HepG2 (cell line): ENCODE results near the gene CCL22. TPM values are rescaled to one million over a fixed set of nuclear protein-coding genes. Genes with fewer than 3 reads are reported as not detected.

ENCODE experiments used
- KLF12 ChIP-seq: sonication (generic); formaldehyde crosslinking; IDR thresholded peaks from 2 replicates; pipeline ENCODE4 v1.4.0; 2020; ENCODE audit warnings: missing genetic modification reagents, borderline replicate concordance
- LBX2 ChIP-seq: sonication (generic); formaldehyde crosslinking; IDR thresholded peaks from 2 replicates; pipeline ENCODE4 v1.5.0; 2020; ENCODE audit warnings: missing genetic modification reagents, mild to moderate bottlenecking, borderline replicate concordance
- MBNL3 ChIP-seq: fragments of 250-450 bp; sonication (Bioruptor Pico); conservative IDR thresholded peaks from 2 replicates; pipeline ENCODE4 v1.8.0; 2022; ENCODE audit warnings: mild to moderate bottlenecking, inconsistent platforms
- NFAT5 ChIP-seq: sonication (generic); formaldehyde crosslinking; IDR thresholded peaks from 2 replicates; pipeline ENCODE4 v1.4.0; 2020; ENCODE audit warnings: missing genetic modification reagents
- POGZ ChIP-seq: sonication (generic); formaldehyde crosslinking; IDR thresholded peaks from 2 replicates; pipeline ENCODE4 v1.4.0; 2020; ENCODE audit warnings: mild to moderate bottlenecking, missing genetic modification reagents
- THAP11 ChIP-seq: IDR thresholded peaks from 2 replicates; pipeline ENCODE4 v1.6.1; 2016; ENCODE audit warnings: missing biosample characterization, missing genetic modification reagents
- ZBTB21 ChIP-seq: sonication (generic); formaldehyde crosslinking; IDR thresholded peaks from 2 replicates; pipeline ENCODE4 v1.4.0; 2020; ENCODE audit warnings: missing genetic modification reagents
- ZNF549 ChIP-seq: sonication (generic); formaldehyde crosslinking; IDR thresholded peaks from 2 replicates; pipeline ENCODE4 v1.5.0; 2020; ENCODE audit warnings: missing genetic modification reagents
- ZZZ3 ChIP-seq: sonication (generic); formaldehyde crosslinking; IDR thresholded peaks from 2 replicates; pipeline ENCODE4 v1.4.0; 2020; ENCODE audit warnings: missing genetic modification reagents, mild to moderate bottlenecking, borderline replicate concordance
- polyA plus RNA-seq, 8 experiments: library from polyadenylated mRNA; depleted of rRNA in 3 of 8; stranded (reverse) in 7 of 8; unstranded in 1 of 8; fragments of >200 nt; fragmentation: Illumina TruSeq in 4 of 8; extraction: Trizol in 4 of 8; gene quantifications; 2 replicates each; pipeline versions ENCODE4 v1.2.1 to v1.2.3, GENCODE V29; 2011 to 2016; ENCODE audit warnings: low read depth in 4 of 8, missing spikeins in 1 of 8, mixed read lengths in 1 of 8; ENCODE audit not compliant: insufficient read depth in 1 of 8
- total RNA-seq, 5 experiments: library from RNA; depleted of rRNA; stranded (reverse); fragments of >200 nt; fragmentation: Illumina TruSeq; extraction: Trizol; gene quantifications; 2 replicates each; pipeline ENCODE4 v1.2.3, GENCODE V29; 2016; ENCODE audit warnings: low read depth in 1 of 5
- TF ChIP-seq, protein P1 (sequence below): sonication (generic); formaldehyde crosslinking; IDR thresholded peaks from 2 replicates; pipeline ENCODE4 v1.8.0; 2023; ENCODE audit warnings: mild to moderate bottlenecking, missing genetic modification reagents
- TF ChIP-seq, protein P2 (sequence below): sonication (generic); formaldehyde crosslinking; IDR thresholded peaks from 2 replicates; pipeline ENCODE4 v1.5.1; 2020; ENCODE audit warnings: mild to moderate bottlenecking, missing genetic modification reagents, borderline replicate concordance
- TF ChIP-seq, protein P3 (sequence below), 2 experiments: fragments of 450-650 bp in 1 of 2; sonication (generic) in 1 of 2; formaldehyde crosslinking; IDR thresholded peaks; 2 replicates each; pipeline versions ENCODE4 v1.5.0 to v1.8.0; 2020 to 2022; ENCODE audit warnings: mild to moderate bottlenecking in 1 of 2, missing genetic modification reagents in 1 of 2
- TF ChIP-seq, protein P4 (sequence below): sonication (generic); formaldehyde crosslinking; IDR thresholded peaks from 2 replicates; pipeline ENCODE4 v1.4.0; 2020; ENCODE audit warnings: mild to moderate bottlenecking, missing genetic modification reagents, borderline replicate concordance

Gene CCL22
- total and polyA plus RNA-seq, 2 of the 13 experiments (the other 11 are each of a cell fraction or from before 2014, with no cell fraction given) = not detected

DNA sequence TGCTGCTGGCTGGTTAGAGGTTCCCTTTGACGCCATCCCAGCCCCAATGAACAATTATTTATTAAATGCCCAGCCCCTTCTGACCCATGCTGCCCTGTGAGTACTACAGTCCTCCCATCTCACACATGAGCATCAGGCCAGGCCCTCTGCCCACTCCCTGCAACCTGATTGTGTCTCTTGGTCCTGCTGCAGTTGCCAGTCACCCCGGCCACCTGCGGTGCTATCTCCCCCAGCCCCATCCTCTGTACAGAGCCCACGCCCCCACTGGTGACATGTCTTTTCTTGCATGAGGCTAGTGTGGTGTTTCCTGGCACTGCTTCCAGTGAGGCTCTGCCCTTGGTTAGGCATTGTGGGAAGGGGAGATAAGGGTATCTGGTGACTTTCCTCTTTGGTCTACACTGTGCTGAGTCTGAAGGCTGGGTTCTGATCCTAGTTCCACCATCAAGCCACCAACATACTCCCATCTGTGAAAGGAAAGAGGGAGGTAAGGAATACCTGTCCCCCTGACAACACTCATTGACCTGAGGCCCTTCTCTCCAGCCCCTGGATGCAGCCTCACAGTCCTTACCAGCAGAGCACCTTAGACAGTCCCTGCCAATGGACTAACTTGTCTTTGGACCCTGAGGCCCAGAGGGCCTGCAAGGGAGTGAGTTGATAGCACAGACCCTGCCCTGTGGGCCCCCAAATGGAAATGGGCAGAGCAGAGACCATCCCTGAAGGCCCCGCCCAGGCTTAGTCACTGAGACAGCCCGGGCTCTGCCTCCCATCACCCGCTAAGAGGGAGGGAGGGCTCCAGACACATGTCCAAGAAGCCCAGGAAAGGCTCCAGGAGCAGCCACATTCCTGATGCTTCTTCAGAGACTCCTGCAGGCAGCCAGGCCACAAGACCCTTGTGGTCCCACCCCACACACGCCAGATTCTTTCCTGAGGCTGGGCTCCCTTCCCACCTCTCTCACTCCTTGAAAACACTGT, 25.0 kb downstream of the CCL22 start (continued):
- TF ChIP-seq, protein P1, sequence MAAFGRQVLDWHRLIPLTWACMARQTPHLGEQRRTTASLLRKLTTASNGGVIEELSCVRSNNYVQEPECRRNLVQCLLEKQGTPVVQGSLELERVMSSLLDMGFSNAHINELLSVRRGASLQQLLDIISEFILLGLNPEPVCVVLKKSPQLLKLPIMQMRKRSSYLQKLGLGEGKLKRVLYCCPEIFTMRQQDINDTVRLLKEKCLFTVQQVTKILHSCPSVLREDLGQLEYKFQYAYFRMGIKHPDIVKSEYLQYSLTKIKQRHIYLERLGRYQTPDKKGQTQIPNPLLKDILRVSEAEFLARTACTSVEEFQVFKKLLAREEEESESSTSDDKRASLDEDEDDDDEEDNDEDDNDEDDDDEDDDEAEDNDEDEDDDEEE (CRISPR knock-in tag) = 0 out of 2 replicates have a peak, but pooled peaks have one; percentile 19
- no peak for TF ChIP-seq NFAT5 (CRISPR knock-in tag)
- TF ChIP-seq, protein P2, sequence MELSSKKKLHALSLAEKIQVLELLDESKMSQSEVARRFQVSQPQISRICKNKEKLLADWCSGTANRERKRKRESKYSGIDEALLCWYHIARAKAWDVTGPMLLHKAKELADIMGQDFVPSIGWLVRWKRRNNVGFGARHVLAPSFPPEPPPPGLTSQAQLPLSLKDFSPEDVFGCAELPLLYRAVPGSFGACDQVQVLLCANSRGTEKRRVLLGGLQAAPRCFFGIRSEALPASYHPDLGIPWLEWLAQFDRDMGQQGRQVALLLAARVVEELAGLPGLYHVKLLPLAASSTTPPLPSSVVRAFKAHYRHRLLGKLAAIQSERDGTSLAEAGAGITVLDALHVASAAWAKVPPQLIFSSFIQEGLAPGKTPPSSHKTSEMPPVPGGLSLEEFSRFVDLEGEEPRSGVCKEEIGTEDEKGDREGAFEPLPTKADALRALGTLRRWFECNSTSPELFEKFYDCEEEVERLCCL = no peak
- no peak for TF ChIP-seq ZBTB21 (CRISPR knock-in tag)
- no peak for TF ChIP-seq POGZ (CRISPR knock-in tag)
- no peak for TF ChIP-seq KLF12 (CRISPR knock-in tag)
- no peak for TF ChIP-seq MBNL3 (CRISPR knock-in tag)
- no peak for TF ChIP-seq ZZZ3 (CRISPR knock-in tag)
- TF ChIP-seq THAP11 (CRISPR knock-in tag) = no peak
- TF ChIP-seq ZNF549 (CRISPR knock-in tag) = no peak
- TF ChIP-seq, protein P3, sequence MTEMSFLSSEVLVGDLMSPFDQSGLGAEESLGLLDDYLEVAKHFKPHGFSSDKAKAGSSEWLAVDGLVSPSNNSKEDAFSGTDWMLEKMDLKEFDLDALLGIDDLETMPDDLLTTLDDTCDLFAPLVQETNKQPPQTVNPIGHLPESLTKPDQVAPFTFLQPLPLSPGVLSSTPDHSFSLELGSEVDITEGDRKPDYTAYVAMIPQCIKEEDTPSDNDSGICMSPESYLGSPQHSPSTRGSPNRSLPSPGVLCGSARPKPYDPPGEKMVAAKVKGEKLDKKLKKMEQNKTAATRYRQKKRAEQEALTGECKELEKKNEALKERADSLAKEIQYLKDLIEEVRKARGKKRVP (CRISPR knock-in tag; IDR thresholded peaks at IDR 0.05) = no peak
- no peak for TF ChIP-seq LBX2 (CRISPR knock-in tag)
- TF ChIP-seq, protein P4, sequence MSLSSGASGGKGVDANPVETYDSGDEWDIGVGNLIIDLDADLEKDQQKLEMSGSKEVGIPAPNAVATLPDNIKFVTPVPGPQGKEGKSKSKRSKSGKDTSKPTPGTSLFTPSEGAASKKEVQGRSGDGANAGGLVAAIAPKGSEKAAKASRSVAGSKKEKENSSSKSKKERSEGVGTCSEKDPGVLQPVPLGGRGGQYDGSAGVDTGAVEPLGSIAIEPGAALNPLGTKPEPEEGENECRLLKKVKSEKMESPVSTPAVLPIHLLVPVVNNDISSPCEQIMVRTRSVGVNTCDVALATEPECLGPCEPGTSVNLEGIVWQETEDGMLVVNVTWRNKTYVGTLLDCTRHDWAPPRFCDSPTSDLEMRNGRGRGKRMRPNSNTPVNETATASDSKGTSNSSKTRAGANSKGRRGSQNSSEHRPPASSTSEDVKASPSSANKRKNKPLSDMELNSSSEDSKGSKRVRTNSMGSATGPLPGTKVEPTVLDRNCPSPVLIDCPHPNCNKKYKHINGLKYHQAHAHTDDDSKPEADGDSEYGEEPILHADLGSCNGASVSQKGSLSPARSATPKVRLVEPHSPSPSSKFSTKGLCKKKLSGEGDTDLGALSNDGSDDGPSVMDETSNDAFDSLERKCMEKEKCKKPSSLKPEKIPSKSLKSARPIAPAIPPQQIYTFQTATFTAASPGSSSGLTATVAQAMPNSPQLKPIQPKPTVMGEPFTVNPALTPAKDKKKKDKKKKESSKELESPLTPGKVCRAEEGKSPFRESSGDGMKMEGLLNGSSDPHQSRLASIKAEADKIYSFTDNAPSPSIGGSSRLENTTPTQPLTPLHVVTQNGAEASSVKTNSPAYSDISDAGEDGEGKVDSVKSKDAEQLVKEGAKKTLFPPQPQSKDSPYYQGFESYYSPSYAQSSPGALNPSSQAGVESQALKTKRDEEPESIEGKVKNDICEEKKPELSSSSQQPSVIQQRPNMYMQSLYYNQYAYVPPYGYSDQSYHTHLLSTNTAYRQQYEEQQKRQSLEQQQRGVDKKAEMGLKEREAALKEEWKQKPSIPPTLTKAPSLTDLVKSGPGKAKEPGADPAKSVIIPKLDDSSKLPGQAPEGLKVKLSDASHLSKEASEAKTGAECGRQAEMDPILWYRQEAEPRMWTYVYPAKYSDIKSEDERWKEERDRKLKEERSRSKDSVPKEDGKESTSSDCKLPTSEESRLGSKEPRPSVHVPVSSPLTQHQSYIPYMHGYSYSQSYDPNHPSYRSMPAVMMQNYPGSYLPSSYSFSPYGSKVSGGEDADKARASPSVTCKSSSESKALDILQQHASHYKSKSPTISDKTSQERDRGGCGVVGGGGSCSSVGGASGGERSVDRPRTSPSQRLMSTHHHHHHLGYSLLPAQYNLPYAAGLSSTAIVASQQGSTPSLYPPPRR = no peak; the same call in none of the 2 replicates
